Activated T-helper 1 cell treated with anti-CD3 and anti-CD28 coated beads, Interleukin-12 subunit alpha, Interleukin-12 subunit beta, Interleukin-2, Interleukin-4 antibody, amounts not matched to agents 30 ng/mL and 10 ng/mL and 1 ng/mL, durations not matched to agents 14 hours and 24 hours and 36 hours (primary cell): Measurements from ENCODE around the gene DNAJC22. TPM values are rescaled to one million over a fixed set of nuclear protein-coding genes. Genes with fewer than 3 reads are reported as not detected.
A peak's percentile ranks its signal among the peaks of the same experiment; 100 is the strongest.
"Not testable (repeated sequence)": the region's sequence is repeated elsewhere in the genome, so short reads cannot be mapped to it uniquely, and the experiment has no call there.

Experiments used
- DNase-seq: peaks from one replicate; pipeline ENCODE4 v3.0.0; 2021; ENCODE audit warnings: low spot score
- H3K27ac Mint-ChIP-seq: one replicate; pipeline ENCODE4 v1.8.0; 2021; ENCODE audit warnings: mild to moderate bottlenecking, mixed read lengths
- H3K27me3 Mint-ChIP-seq: one replicate; pipeline ENCODE4 v1.8.0; 2022; ENCODE audit warnings: mild to moderate bottlenecking, moderate library complexity, mixed read lengths; ENCODE audit not compliant: insufficient read depth
- H3K36me3 Mint-ChIP-seq: one replicate; pipeline ENCODE4 v1.8.0; 2021; ENCODE audit warnings: low read depth, mixed read lengths
- H3K4me1 Mint-ChIP-seq: one replicate; pipeline ENCODE4 v1.8.0; 2021; ENCODE audit warnings: low read depth, mixed read lengths
- H3K4me3 Mint-ChIP-seq: one replicate; pipeline ENCODE4 v1.8.0; 2021; ENCODE audit warnings: mild to moderate bottlenecking, moderate library complexity, mixed read lengths
- H3K9me3 Mint-ChIP-seq: one replicate; pipeline ENCODE4 v1.8.0; 2021; ENCODE audit warnings: mixed read lengths
- intact Hi-C: fragments of 100-400 bp; cut with micrococcal nuclease; formaldehyde crosslinking; loops from one replicate; pipeline ENCODE4 v1.15.1; 2024
- total RNA-seq: library from RNA; stranded (reverse); gene quantifications from 2 replicates; pipeline ENCODE4 v1.2.3, GENCODE V29; 2022

The DNAJC22 gene
- total RNA-seq, result 0.16 TPM in 1 of 2 replicates, not detected in the other

DNA sequence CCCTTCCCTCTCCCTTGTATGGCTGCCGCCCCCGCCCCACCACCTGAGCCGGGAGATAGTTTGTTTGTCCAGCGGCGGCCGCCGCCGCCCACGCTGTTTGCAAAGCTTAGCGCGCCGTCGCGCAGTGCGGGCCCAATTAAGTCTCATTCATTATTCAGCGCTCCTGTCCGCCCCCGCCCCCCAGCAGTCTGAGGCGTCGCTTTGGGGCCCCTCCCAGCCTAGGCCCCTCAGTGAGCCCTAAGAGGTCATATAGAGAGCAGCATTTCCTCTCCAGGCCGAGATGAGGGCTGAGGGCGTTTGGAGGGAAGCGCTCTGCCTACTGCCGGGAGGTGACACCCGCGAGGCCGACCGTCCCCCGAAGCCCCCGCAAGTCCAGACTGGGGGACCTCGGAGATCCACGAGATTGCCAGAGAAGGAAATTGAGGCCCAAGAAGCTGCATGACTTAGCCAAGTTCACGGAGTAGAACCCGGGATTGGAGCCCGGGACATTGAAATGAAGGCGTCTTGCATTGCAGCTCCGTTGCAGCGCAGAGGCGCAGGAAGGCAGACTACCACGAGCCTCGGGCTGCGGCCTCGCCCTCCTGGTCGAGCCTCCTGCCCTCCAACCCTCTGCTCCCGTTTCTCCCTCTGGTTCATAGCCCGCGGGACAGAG lies at the start of gene DNAJC22:
DNAJC22 (plus strand) TSS at position 230 of the 652 bp plus-strand sequence. CDS start 1,985 bp downstream, outside the sequence.
- H3K4me1 Mint-ChIP-seq, result peaks cover 25% of the 10 kb centered on the region
- H3K27me3 Mint-ChIP-seq, result peaks cover 61% of the 10 kb centered on the region
- H3K27ac Mint-ChIP-seq, result peak within 1 kb of the TSS; percentile 45
- H3K4me3 Mint-ChIP-seq, result peak within 1 kb of the TSS; percentile 79
- H3K36me3 Mint-ChIP-seq, result no peaks in the 10 kb centered on the region
- no peak for DNase-seq
- intact Hi-C loops, result loop anchor here (1.0 to 2.0 kb wide), 3 partner anchors 9 to 58 kb away; partner anchors contain the start of gene C1QL4
- no peaks in the 10 kb centered on the region for H3K9me3 Mint-ChIP-seq

GRCh38 chr12:49297695-49298060 lies 49.0 kb upstream of the DNAJC22 start:
- no peaks in the 10 kb centered on the region for H3K36me3 Mint-ChIP-seq
- peaks cover 11% of the 10 kb centered on the region for H3K4me1 Mint-ChIP-seq
- peak overlapping the region; percentile 19 for H3K4me3 Mint-ChIP-seq
- H3K27me3 Mint-ChIP-seq, result peaks cover 45% of the 10 kb centered on the region
- H3K27ac Mint-ChIP-seq, result no peak overlapping the region
- intact Hi-C loops, result no loop called here
- H3K9me3 Mint-ChIP-seq, result no peaks in the 10 kb centered on the region
- no peak for DNase-seq

- no peak overlapping the region for H3K27ac Mint-ChIP-seq
- H3K27me3 Mint-ChIP-seq, result peaks cover 47% of the 10 kb centered on the region
- no peak for DNase-seq
- peaks cover 11% of the 10 kb centered on the region for H3K4me1 Mint-ChIP-seq
- no peaks in the 10 kb centered on the region for H3K36me3 Mint-ChIP-seq
- intact Hi-C loops, result no loop called here
- H3K4me3 Mint-ChIP-seq, result peak overlapping the region; percentile 24
- H3K9me3 Mint-ChIP-seq, result no peaks in the 10 kb centered on the region
These were observed 48.5 kb upstream of the DNAJC22 start for GRCh38 chr12:49298160-49298559.

GRCh38 chr12:49301760-49302159 lies 44.9 kb upstream of the DNAJC22 start:
- no peak for DNase-seq
- intact Hi-C loops, result no loop called here
- Mint-ChIP-seq H3K27ac (peak overlapping the region; percentile 26), H3K4me3 (no peak overlapping the region), H3K27me3 (peaks cover 30% of the 10 kb centered on the region), H3K9me3 (no peaks in the 10 kb centered on the region), H3K4me1 (peaks cover 11% of the 10 kb centered on the region), H3K36me3 (no peaks in the 10 kb centered on the region)

- intact Hi-C loops, result no loop called here
- peaks cover 6% of the 10 kb centered on the region for H3K4me1 Mint-ChIP-seq
- DNase-seq, result no peak
- H3K36me3 Mint-ChIP-seq, result no peaks in the 10 kb centered on the region
- no peaks in the 10 kb centered on the region for H3K9me3 Mint-ChIP-seq
- peaks cover 28% of the 10 kb centered on the region for H3K27me3 Mint-ChIP-seq
- H3K4me3 Mint-ChIP-seq, result no peak overlapping the region
- H3K27ac Mint-ChIP-seq, result no peak overlapping the region
These were observed 42.5 kb upstream of the DNAJC22 start for GRCh38 chr12:49304161-49304560.

DNA sequence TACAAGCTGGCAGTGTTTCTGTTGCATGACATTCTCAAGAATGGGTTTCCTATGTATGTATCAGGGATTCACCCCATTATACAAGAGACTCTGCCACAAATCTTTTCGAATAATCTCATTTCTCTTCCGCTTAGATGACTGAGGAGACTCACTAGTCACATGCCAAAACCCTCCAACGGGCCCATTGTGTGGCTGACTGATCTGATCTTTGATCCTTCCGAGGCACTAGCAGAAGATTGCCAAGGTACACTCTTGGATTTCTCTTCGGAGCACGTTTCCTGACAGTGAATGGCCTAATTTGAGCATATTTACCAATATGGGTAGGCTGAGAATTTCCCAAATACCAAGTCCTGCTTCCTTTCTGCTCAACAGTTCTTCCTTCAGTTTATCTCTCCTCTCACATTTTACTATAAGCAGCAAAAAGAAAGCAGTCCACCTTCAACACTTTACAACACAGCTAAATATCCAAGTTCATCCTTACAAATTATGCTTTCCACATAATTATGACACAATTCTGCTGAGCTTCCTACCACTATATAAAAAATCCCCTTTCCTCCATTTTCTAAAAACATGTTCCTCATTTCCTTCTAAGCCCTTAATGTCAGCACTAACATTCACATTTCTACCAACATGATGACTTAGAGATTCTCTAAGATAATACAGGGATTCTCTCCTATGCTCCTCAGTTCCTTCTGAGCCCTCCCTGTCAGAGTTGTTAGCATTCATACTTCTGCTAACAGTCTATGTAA lies 40.8 kb upstream of the DNAJC22 start:
- Mint-ChIP-seq H3K27me3 (peaks cover 43% of the 10 kb centered on the region), H3K4me3 (no peak overlapping the region), H3K36me3 (no peaks in the 10 kb centered on the region), H3K27ac (no peak overlapping the region), H3K4me1 (peaks cover 6% of the 10 kb centered on the region), H3K9me3 (no peaks in the 10 kb centered on the region)
- no peak for DNase-seq
- intact Hi-C loops, result no loop called here

GRCh38 chr12:49309386-49309785 lies 37.3 kb upstream of the DNAJC22 start:
- intact Hi-C loops, result no loop called here
- no peaks in the 10 kb centered on the region for H3K9me3 Mint-ChIP-seq
- H3K36me3 Mint-ChIP-seq, result no peaks in the 10 kb centered on the region
- no peak overlapping the region for H3K4me3 Mint-ChIP-seq
- no peaks in the 10 kb centered on the region for H3K4me1 Mint-ChIP-seq
- DNase-seq, result no peak
- H3K27me3 Mint-ChIP-seq, result peaks cover 47% of the 10 kb centered on the region
- H3K27ac Mint-ChIP-seq, result no peak overlapping the region

DNA sequence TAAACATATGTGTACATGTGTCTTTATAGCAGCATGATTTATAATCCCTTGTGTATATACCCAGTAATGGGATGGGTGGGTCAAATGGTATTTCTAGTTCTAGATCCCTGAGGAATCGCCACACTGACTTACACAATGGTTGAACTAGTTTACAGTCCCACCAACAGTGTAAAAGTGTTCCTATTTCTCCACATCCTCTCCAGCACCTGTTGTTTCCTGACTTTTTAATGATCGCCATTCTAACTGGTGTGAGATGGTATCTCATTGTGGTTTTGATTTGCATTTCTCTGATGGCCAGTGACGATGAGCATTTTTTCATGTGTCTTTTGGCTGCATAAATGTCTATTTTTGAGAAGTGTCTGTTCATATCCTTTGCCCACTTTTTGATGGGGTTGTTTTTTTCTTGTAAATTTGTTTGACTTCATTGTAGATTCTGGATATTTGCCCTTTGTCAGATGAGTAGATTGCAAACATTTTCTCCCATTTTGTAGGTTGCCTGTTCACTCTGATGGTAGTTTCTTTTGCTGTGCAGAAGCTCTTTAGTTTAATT lies 36.2 kb upstream of the DNAJC22 start:
- H3K4me3 Mint-ChIP-seq, H3K27ac Mint-ChIP-seq, H3K4me1 Mint-ChIP-seq, DNase-seq, intact Hi-C loops, H3K36me3 Mint-ChIP-seq, H3K9me3 Mint-ChIP-seq: not testable (repeated sequence)
- peaks cover 47% of the 10 kb centered on the region for H3K27me3 Mint-ChIP-seq

- DNase-seq, result no peak
- Mint-ChIP-seq H3K36me3 (no peaks in the 10 kb centered on the region), H3K27ac (no peak overlapping the region), H3K27me3 (peaks cover 30% of the 10 kb centered on the region), H3K4me1 (no peaks in the 10 kb centered on the region), H3K4me3 (no peak overlapping the region), H3K9me3 (no peaks in the 10 kb centered on the region)
- intact Hi-C loops, result no loop called here
These were observed 31.9 kb upstream of the DNAJC22 start for GRCh38 chr12:49314811-49315210.

DNA sequence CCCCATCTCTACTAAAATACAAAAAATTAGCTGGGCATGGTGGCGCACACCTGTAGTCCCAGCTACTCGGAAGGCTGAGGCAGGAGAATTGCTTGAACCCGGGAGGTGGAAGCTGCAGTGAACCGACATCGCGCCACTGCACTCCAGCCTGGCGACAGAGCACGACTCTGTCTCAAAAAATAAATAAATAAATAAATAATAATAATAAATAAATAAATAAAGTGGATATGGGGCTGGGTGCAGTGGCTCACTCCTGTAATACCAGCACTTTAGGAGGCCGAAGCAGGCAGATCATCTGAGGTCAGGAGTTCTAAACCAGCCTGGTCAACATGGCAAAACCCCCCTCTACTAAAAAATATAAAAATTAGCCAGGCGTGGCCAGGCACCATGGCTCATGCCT lies 29.6 kb upstream of the DNAJC22 start:
- H3K27ac Mint-ChIP-seq, intact Hi-C loops, H3K36me3 Mint-ChIP-seq: not testable (repeated sequence)

GRCh38 chr12:49320411-49321103 lies 26.1 kb upstream of the DNAJC22 start:
- not testable (repeated sequence) for H3K36me3 Mint-ChIP-seq, H3K9me3 Mint-ChIP-seq, H3K27ac Mint-ChIP-seq, H3K27me3 Mint-ChIP-seq, DNase-seq
- intact Hi-C loops, result loop anchor here (5.0 kb wide), 1 partner anchor 258 kb away; the partner anchor contains the start of gene KMT2D
- H3K4me3 Mint-ChIP-seq, result peak overlapping the region; percentile 65
- H3K4me1 Mint-ChIP-seq, result peaks cover 28% of the 10 kb centered on the region

More for the DNA sequence above, 29.6 kb upstream of the DNAJC22 start:
- not testable (repeated sequence) for H3K9me3 Mint-ChIP-seq, H3K4me1 Mint-ChIP-seq, H3K4me3 Mint-ChIP-seq, DNase-seq
- peaks cover 14% of the 10 kb centered on the region for H3K27me3 Mint-ChIP-seq

GRCh38 chr12:49322367-49322707 lies 24.4 kb upstream of the DNAJC22 start:
- Mint-ChIP-seq H3K4me1 (peaks cover 28% of the 10 kb centered on the region), H3K4me3 (peak overlapping the region; percentile 96), H3K36me3 (peaks cover 16% of the 10 kb centered on the region), H3K27ac (peak overlapping the region; percentile 87), H3K27me3 (peaks cover 6% of the 10 kb centered on the region), H3K9me3 (no peaks in the 10 kb centered on the region)
- intact Hi-C loops, result loop anchor here (1.0 to 5.0 kb wide), 2 partner anchors 192 to 260 kb away; partner anchors contain the start of gene KMT2D
- DNase-seq, result no peak
